ENCODE results near the gene AASS. TPM values are rescaled to one million over a fixed set of nuclear protein-coding genes. Genes with fewer than 3 reads are reported as not detected.

The AASS gene
- total RNA-seq, 3 donors from 2014 or later, result 4.1 to 14.1 (median 7.4) TPM

GRCh38 chr7:122064971-122065370 is 79.1 kb downstream of the AASS start:
- H3K36me3 ChIP-seq (ENCODE audit: low read depth), result no peaks in the 10 kb centered on the region
- no peak for TF ChIP-seq CTCF (IDR thresholded peaks at IDR 0.05)
- H3K4me1 ChIP-seq (ENCODE audit: low read depth), result no peaks in the 10 kb centered on the region
- DNase-seq, result no peak
- H3K4me3 ChIP-seq, result no peak overlapping the region
- no peak for ATAC-seq
- intact Hi-C loops (cut with DNase I, micrococcal nuclease), result no loop called here
- no peaks in the 10 kb centered on the region for H3K9me3 ChIP-seq

DNA sequence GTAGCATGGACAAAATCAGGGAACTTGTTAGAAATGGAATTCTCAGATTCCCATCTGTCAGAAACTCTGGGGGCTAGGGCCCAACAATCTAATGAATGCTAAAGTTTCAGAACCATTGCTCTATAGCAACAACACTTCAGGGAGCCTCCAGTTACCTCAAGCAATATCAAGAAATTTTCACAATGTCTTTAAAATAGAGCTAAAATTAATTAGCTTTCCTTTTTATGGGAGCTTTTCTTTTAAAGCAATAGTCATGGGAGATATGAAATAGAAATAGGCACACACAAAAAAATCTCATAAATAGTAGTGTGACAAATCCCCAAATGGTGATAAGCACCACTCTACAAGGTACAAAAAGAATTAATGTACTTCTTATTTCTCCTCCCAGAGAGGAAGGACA is 80.9 kb downstream of the AASS start:
- no peak overlapping the region for H3K4me3 ChIP-seq
- no peak for TF ChIP-seq CTCF (IDR thresholded peaks at IDR 0.05)
- no peaks in the 10 kb centered on the region for H3K36me3 ChIP-seq (ENCODE audit: low read depth)
- no peaks in the 10 kb centered on the region for H3K9me3 ChIP-seq
- no peak for ATAC-seq
- intact Hi-C loops (cut with DNase I, micrococcal nuclease), result no loop called here
- H3K4me1 ChIP-seq (ENCODE audit: low read depth), result no peaks in the 10 kb centered on the region
- DNase-seq, result no peak

DNA sequence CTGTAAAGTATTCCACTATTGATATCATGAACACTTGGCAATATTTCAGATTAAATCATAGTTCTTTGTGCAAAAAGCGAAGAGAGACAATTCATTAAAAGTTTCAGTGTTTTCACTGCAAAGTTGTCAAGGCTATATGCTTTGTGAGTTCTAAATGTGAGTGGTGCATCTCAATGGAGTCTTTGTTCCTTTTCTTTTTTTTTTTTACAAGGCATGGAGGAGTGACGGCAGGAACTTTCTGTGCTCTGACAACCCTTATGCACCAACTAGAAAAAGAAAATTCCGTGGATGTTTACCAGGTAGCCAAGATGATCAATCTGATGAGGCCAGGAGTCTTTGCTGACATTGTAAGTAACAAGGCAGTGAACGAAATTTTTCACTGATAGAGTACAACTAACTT is 84.5 kb downstream of the AASS start:
- no peak overlapping the region for H3K4me3 ChIP-seq
- H3K9me3 ChIP-seq, result no peaks in the 10 kb centered on the region
- intact Hi-C loops (cut with DNase I, micrococcal nuclease), result no loop called here
- no peak for DNase-seq
- no peaks in the 10 kb centered on the region for H3K36me3 ChIP-seq (ENCODE audit: low read depth)
- ATAC-seq, result no peak
- H3K4me1 ChIP-seq (ENCODE audit: low read depth), result no peaks in the 10 kb centered on the region
- no peak for TF ChIP-seq CTCF (IDR thresholded peaks at IDR 0.05)

DNA sequence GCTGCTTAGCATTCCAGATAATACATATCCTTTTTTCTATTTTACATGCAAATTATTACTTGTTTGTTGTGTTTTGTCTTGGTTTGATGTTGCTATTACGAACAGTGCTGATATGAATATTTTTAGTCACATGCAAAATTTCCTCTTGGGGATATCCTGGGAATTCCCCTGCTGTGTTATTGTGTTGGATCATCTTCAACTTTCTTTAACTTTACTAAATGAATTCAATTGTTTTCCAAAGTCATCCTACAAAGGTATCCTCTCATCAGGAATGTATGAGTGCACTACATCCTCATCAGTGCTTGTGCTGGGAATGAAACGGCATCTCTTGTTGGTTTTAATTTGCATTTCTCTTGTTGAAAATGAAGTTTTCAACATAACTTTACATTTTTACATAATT is 87.1 kb downstream of the AASS start:
- ATAC-seq, result no peak
- no peaks in the 10 kb centered on the region for H3K4me1 ChIP-seq (ENCODE audit: low read depth)
- intact Hi-C loops (cut with DNase I, micrococcal nuclease), result no loop called here
- H3K36me3 ChIP-seq (ENCODE audit: low read depth), result no peaks in the 10 kb centered on the region
- no peak overlapping the region for H3K4me3 ChIP-seq
- DNase-seq, result no peak
- no peak for TF ChIP-seq CTCF (IDR thresholded peaks at IDR 0.05)
- no peaks in the 10 kb centered on the region for H3K9me3 ChIP-seq

DNA sequence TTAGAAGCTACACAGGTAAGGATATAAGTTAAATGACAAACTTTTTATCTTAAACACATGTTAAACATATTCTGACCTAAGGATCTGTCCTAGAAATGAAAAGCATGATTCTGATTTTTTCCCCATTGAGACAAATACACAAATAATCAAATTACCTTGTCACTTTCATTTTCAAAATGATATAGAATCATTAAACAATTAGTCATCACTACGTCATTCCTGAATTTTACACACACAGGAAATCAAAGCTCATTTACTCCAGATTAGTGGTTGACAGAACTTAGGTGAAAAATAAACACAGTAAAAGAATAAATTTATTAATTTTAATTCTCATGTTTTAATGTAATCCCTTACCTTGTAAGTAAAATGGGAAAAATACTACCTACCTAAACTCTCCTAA is 89.0 kb downstream of the AASS start:
- DNase-seq, result no peak
- ATAC-seq, result no peak
- Histone ChIP-seq H3K36me3 (ENCODE audit: low read depth) (no peaks in the 10 kb centered on the region), H3K9me3 (no peaks in the 10 kb centered on the region), H3K4me3 (no peak overlapping the region), H3K4me1 (ENCODE audit: low read depth) (no peaks in the 10 kb centered on the region)
- intact Hi-C loops (cut with DNase I, micrococcal nuclease), result no loop called here
- TF ChIP-seq CTCF (IDR thresholded peaks at IDR 0.05), result no peak

DNA sequence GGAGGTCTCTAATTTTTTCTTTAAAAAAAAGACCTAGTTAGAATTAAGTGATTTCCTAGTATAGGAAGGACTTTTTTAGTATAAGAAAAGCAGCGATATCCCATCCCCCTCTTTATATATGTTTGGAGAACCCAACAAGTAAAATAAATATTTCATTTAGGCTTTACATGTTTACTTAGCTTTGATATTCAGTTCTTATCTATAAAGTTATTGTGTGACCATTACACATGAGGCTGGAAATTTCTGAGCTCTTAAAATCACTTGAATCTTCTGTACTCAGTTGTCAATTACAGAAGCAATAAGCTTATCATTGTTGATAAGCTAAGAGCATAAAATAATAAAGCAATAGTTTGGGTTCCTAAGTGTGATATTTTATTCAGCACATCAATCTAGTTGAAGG is 89.7 kb downstream of the AASS start:
- no peaks in the 10 kb centered on the region for H3K9me3 ChIP-seq
- intact Hi-C loops (cut with DNase I, micrococcal nuclease), result no loop called here
- ATAC-seq (no peak), DNase-seq (no peak)
- TF ChIP-seq CTCF (IDR thresholded peaks at IDR 0.05), result no peak
- no peaks in the 10 kb centered on the region for H3K36me3 ChIP-seq (ENCODE audit: low read depth)
- H3K4me3 ChIP-seq, result no peak overlapping the region
- no peaks in the 10 kb centered on the region for H3K4me1 ChIP-seq (ENCODE audit: low read depth)
